A172 (cell line): Measurements from ENCODE around the gene ITPK1. TPM values are rescaled to one million over a fixed set of nuclear protein-coding genes. Genes with fewer than 3 reads are reported as not detected.

Experiments
- DNase-seq: peaks from one replicate; pipeline ENCODE4 v3.0.0-alpha.2; 2015; ENCODE audit warnings: low spot score
- total RNA-seq: library from RNA; depleted of rRNA; stranded (reverse); fragments of >200 nt; shearing (Covaris generic); gene quantifications from 2 replicates; pipeline ENCODE4 v1.2.3, GENCODE V29; 2014

Gene ITPK1
- total RNA-seq, 1 experiment from 2014 or later, result 9.2 TPM

- no peak for DNase-seq
Observed at GRCh38 chr14:92953526-92953925, 162.2 kb downstream of the ITPK1 start.

GRCh38 chr14:92952481-92953298, 163.0 kb downstream of the ITPK1 start:
- DNase-seq, result no peak

GRCh38 chr14:92951912-92952471, 163.7 kb downstream of the ITPK1 start:
- DNase-seq, result peak; percentile 28

GRCh38 chr14:92951261-92951660, 164.5 kb downstream of the ITPK1 start:
- DNase-seq, result no peak

- no peak for DNase-seq
Observed at GRCh38 chr14:92950773-92951172, 165.0 kb downstream of the ITPK1 start.

- no peak for DNase-seq
Observed at GRCh38 chr14:92950193-92950540, 165.6 kb downstream of the ITPK1 start.

GRCh38 chr14:92949496-92950192, 166.1 kb downstream of the ITPK1 start:
- DNase-seq, result no peak

- DNase-seq, result no peak
Observed at GRCh38 chr14:92948647-92949046, 167.1 kb downstream of the ITPK1 start.

- no peak for DNase-seq
Observed at GRCh38 chr14:92946847-92947545, 168.7 kb downstream of the ITPK1 start.

GRCh38 chr14:92945959-92946846, 169.5 kb downstream of the ITPK1 start:
- DNase-seq, result peak; percentile 75

- no peak for DNase-seq
Observed at GRCh38 chr14:92945544-92945943, 170.2 kb downstream of the ITPK1 start.

- DNase-seq, result no peak
Observed at GRCh38 chr14:92944976-92945375, 170.7 kb downstream of the ITPK1 start.

- no peak for DNase-seq
Observed at GRCh38 chr14:92943855-92944570, 171.7 kb downstream of the ITPK1 start.

- DNase-seq, result no peak
Observed at GRCh38 chr14:92942976-92943710, 172.6 kb downstream of the ITPK1 start.

GRCh38 chr14:92942576-92942975, 173.1 kb downstream of the ITPK1 start:
- DNase-seq, result no peak

GRCh38 chr14:92942136-92942535, 173.6 kb downstream of the ITPK1 start:
- DNase-seq, result no peak

- DNase-seq, result no peak
Observed at GRCh38 chr14:92941531-92941930, 174.2 kb downstream of the ITPK1 start.

GRCh38 chr14:92940543-92940942, 175.2 kb downstream of the ITPK1 start:
- no peak for DNase-seq

GRCh38 chr14:92939699-92940098, 176.0 kb downstream of the ITPK1 start:
- DNase-seq, result no peak
